ENCODE results near the gene PHF21A. TPM values are rescaled to one million over a fixed set of nuclear protein-coding genes. Genes with fewer than 3 reads are reported as not detected.

The PHF21A gene
- total and polyA plus RNA-seq, 2 of the 8 experiments (the other 6 are each of a cell fraction or from before 2014, with no cell fraction given) = 17.6 to 40.3 TPM

GRCh38 chr11:46050003-46050461, 71.2 kb downstream of the PHF21A start (continued):
- 0 out of 2 replicates have a peak, but pooled peaks have one; percentile 62 for TF ChIP-seq RBBP5 (IDR thresholded peaks at IDR 0.05; ENCODE audit: borderline replicate concordance, low read depth, low read length)
- no peak for TF ChIP-seq FOSL1 (IDR thresholded peaks at IDR 0.05; ENCODE audit: insufficient read depth, low read depth, low read length)
